ENCODE results near the gene PPFIBP2. TPM values are rescaled to one million over a fixed set of nuclear protein-coding genes. Genes with fewer than 3 reads are reported as not detected.

The PPFIBP2 gene
- total and polyA plus RNA-seq, 2 donors (not counting 1 experiment from before 2014, with no cell fraction given), result 22.3 to 175 TPM

- no peak overlapping the region for H3K27ac ChIP-seq (ENCODE audit: low read length in 2 of 2)
- Mint-ChIP-seq H3K27ac (peak overlapping the region; percentile 77), H3K9me3 (ENCODE audit: insufficient read depth) (peaks cover 1% of the 10 kb centered on the region), H3K27me3 (peaks cover 32% of the 10 kb centered on the region), H3K4me3 (peak overlapping the region; percentile 93), H3K4me1 (peaks cover 29% of the 10 kb centered on the region)
- peaks cover 0 to 36% (median 17%) of the 10 kb centered on the region in 4 experiments for H3K27me3 ChIP-seq (replicated peaks in 1 of 4; ENCODE audit: control extremely low read depth in 1 of 4, control insufficient read depth in 3 of 4, insufficient read depth in 4 of 4, low read length in 3 of 4)
- H3K9me3 ChIP-seq (ENCODE audit: control extremely low read depth in 1 of 3, control insufficient read depth in 2 of 3, insufficient read depth in 1 of 3, low read length in 2 of 3), result peaks cover 0 to 5% (median 3%) of the 10 kb centered on the region in 3 donors
- TF ChIP-seq EZH2 (IDR thresholded peaks at IDR 0.05; ENCODE audit: borderline replicate concordance, insufficient read depth, low read depth, low read length, poor library complexity, severe bottlenecking), result no peak
- CTCF ChIA-PET, result interaction anchor here (0.6 to 0.7 kb wide), 2 partner anchors 17 to 20 kb away, joined by 3 read pairs; no protein-coding TSS in a partner anchor
- ATAC-seq (ENCODE audit: low read depth) (peak; percentile 57), DNase-seq (peak; percentile 41)
- POLR2A ChIA-PET, result interaction anchor here (1.0 kb wide), 1 partner anchor 17 kb away, joined by 6 read pairs; no protein-coding TSS in a partner anchor
- peak overlapping the region; percentile 71 for H3K9ac ChIP-seq (ENCODE audit: low read length)
- no peaks in the 10 kb centered on the region for H3K36me3 ChIP-seq (replicated peaks in 1 of 2; ENCODE audit: control extremely low read depth in 1 of 2, control insufficient read depth in 1 of 2, extremely low read depth in 1 of 2, insufficient read depth in 2 of 2, low read length in 1 of 2)
- intact Hi-C loops (cut with micrococcal nuclease), result no loop called here
- H3K79me2 ChIP-seq (ENCODE audit: control insufficient read depth, insufficient read depth, low read length), result no peaks in the 10 kb centered on the region
- H4K20me1 ChIP-seq (ENCODE audit: control insufficient read depth, insufficient read depth, low read length, poor library complexity, severe bottlenecking), result no peaks in the 10 kb centered on the region
- H3K4me3 ChIP-seq (ENCODE audit: control extremely low read depth in 1 of 5, extremely low read depth in 1 of 5, insufficient read depth in 1 of 5, low read depth in 2 of 5, low read length in 4 of 5), result peak overlapping the region in 4 of 5 experiments; percentile 35 to 61 (median 54)
- WGBS (ENCODE audit: insufficient coverage), result 5% methylated on average over 67 of the region's 72 CpGs
- peaks cover 18 to 22% of the 10 kb centered on the region in 2 donors for H3K4me1 ChIP-seq (ENCODE audit: control insufficient read depth in 2 of 2, insufficient read depth in 2 of 2, low read length in 2 of 2)
- peak overlapping the region; percentile 73 for H2AFZ ChIP-seq (ENCODE audit: insufficient read depth, low read depth, low read length, poor library complexity, severe bottlenecking)
- H3K4me2 ChIP-seq (replicated peaks; ENCODE audit: low read depth, low read length, poor library complexity, severe bottlenecking), result peak overlapping the region; percentile 88
Observed at GRCh38 chr11:7673724-7674434, 160.1 kb downstream of the PPFIBP2 start.

DNA sequence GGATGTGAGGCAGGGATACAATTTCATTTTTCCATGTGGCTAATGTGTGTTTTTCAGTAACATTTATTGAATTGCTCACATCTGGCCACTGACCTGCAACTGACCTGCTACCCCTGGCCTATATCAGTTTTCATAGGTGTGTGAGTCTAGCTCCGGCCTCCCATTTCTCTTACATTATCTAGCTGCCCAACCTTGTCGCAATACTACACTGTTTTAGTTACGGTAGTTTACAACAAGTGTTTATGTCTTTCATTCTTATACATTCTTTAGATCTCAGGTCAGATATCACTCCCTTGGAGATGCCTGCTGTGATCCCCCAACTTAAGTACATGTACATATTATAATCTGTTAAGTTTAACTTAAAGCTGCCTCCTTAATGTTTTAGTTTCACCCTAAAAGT is 161.8 kb downstream of the PPFIBP2 start:
- H3K4me2 ChIP-seq (replicated peaks; ENCODE audit: low read depth, low read length, poor library complexity, severe bottlenecking), result no peak overlapping the region
- no peak overlapping the region for H3K9ac ChIP-seq (ENCODE audit: low read length)
- POLR2A ChIA-PET, result interaction anchor here (0.6 kb wide), 1 partner anchor 938 kb away, joined by 5 read pairs; no protein-coding TSS in a partner anchor
- no peaks in the 10 kb centered on the region for H4K20me1 ChIP-seq (ENCODE audit: control insufficient read depth, insufficient read depth, low read length, poor library complexity, severe bottlenecking)
- peaks cover 18 to 22% of the 10 kb centered on the region in 2 donors for H3K4me1 ChIP-seq (ENCODE audit: control insufficient read depth in 2 of 2, insufficient read depth in 2 of 2, low read length in 2 of 2)
- Mint-ChIP-seq H3K4me3 (no peak overlapping the region), H3K9me3 (ENCODE audit: insufficient read depth) (peaks cover 1% of the 10 kb centered on the region), H3K27ac (no peak overlapping the region), H3K27me3 (peaks cover 42% of the 10 kb centered on the region), H3K4me1 (peaks cover 29% of the 10 kb centered on the region)
- H3K79me2 ChIP-seq (ENCODE audit: control insufficient read depth, insufficient read depth, low read length), result no peaks in the 10 kb centered on the region
- intact Hi-C loops (cut with micrococcal nuclease), result no loop called here
- TF ChIP-seq EZH2 (IDR thresholded peaks at IDR 0.05; ENCODE audit: borderline replicate concordance, insufficient read depth, low read depth, low read length, poor library complexity, severe bottlenecking) (no peak), CTCF (IDR thresholded peaks at IDR 0.05) (no peak)
- peaks cover 0 to 49% (median 18%) of the 10 kb centered on the region in 4 experiments for H3K27me3 ChIP-seq (replicated peaks in 1 of 4; ENCODE audit: control extremely low read depth in 1 of 4, control insufficient read depth in 3 of 4, insufficient read depth in 4 of 4, low read length in 3 of 4)
- no peaks in the 10 kb centered on the region for H3K36me3 ChIP-seq (replicated peaks in 1 of 2; ENCODE audit: control extremely low read depth in 1 of 2, control insufficient read depth in 1 of 2, extremely low read depth in 1 of 2, insufficient read depth in 2 of 2, low read length in 1 of 2)
- no peak overlapping the region for H3K27ac ChIP-seq (ENCODE audit: low read length in 2 of 2)
- no peak for ATAC-seq (ENCODE audit: low read depth)
- WGBS (ENCODE audit: insufficient coverage), result 100% methylated on average over 1 of the region's 3 CpGs
- no peak overlapping the region for H2AFZ ChIP-seq (ENCODE audit: insufficient read depth, low read depth, low read length, poor library complexity, severe bottlenecking)
- DNase-seq, result no peak
- no peak overlapping the region for H3K4me3 ChIP-seq (ENCODE audit: control extremely low read depth in 1 of 5, extremely low read depth in 1 of 5, insufficient read depth in 1 of 5, low read depth in 2 of 5, low read length in 4 of 5)
- CTCF ChIA-PET, result interaction anchor here (2.6 kb wide), 1 partner anchor 12 kb away, joined by 13 read pairs; no protein-coding TSS in a partner anchor
- peaks cover 0 to 5% (median 3%) of the 10 kb centered on the region in 3 donors for H3K9me3 ChIP-seq (ENCODE audit: control extremely low read depth in 1 of 3, control insufficient read depth in 2 of 3, insufficient read depth in 1 of 3, low read length in 2 of 3)

All from B cell (primary cell).